Ammon's horn (tissue), 1 donor: ENCODE measurements around the gene ITGB3BP.
A peak's percentile ranks its signal among the peaks of the same experiment; 100 is the strongest.
"Not testable (repeated sequence)": the region's sequence is repeated elsewhere in the genome, so short reads cannot be mapped to it uniquely, and the experiment has no call there.

Experiments
- DNase-seq: peaks from one replicate; pipeline ENCODE4 v3.0.0-alpha.2; 2016; ENCODE audit warnings: low spot score

The ITGB3BP gene, protein sequence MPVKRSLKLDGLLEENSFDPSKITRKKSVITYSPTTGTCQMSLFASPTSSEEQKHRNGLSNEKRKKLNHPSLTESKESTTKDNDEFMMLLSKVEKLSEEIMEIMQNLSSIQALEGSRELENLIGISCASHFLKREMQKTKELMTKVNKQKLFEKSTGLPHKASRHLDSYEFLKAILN

DNA sequence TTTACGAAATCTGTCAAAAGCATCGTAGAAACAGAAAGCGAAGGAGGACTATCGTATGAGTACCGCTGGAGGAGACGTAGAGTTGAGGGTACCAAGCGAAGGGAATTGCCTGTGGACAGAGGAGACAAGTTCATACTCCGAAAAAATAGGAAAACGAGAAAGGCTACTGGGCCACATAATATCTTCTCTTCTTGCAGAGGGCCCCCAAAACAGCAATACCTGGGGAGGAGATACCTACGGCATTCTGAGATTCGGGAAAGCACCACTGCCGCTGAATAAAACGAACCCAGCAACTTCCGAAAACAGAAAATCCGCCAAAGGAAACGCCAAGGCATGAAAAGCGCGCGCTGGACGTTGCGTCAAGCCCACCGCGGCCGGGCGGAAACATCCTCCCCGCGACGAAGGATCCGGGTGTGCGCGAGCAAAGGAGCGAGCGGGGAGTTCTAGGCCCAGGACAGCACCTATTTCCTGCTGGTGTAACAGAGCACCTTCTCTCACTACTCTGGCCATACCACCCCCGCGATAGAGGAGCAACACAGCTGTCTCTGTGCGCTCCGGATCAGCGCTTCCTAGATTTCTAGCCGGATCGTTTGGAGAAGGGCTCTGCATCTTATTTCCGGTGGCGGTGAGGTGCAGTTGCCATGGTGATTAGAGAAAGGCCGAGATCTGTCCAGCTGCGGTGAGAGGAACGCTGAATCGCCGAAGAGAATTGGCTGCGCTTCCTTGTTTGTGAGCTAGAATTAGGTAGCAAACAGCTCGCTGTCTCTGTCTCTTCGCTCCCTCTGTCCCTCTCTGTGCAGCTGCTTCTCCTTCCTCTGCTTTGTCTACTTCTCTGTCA is at the start of gene ITGB3BP, which contains the start of gene EFCAB7:
Gene ITGB3BP (minus strand): TSS at position 335 of the 838 bp plus-strand sequence. CDS start 92 bp downstream, at position 243.
Gene EFCAB7 (plus strand): TSS at position 635 of the 838 bp plus-strand sequence. CDS start 2,048 bp downstream, outside the sequence.
- DNase-seq = peak; percentile 92

DNA sequence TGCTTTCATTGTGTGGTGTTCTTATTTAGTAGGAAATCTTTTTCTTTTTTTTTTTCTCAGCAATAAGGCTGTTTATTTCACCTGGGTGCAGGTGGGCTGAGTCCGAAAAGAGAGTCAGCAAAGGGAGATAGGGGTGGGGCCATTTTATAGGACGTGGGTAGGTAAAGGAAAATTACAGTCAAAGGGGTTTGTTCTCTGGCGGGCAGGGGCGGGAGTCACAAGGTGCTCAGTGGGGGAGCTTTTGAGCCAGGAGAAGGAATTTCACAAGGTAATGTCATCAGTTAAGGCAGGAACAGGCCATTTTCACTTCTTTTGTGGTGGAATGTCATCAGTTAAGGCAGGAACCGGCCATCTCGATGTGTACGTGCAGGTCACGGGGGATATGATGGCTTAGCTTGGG is 49.7 kb upstream of the ITGB3BP start:
- not testable (repeated sequence) for DNase-seq

DNA sequence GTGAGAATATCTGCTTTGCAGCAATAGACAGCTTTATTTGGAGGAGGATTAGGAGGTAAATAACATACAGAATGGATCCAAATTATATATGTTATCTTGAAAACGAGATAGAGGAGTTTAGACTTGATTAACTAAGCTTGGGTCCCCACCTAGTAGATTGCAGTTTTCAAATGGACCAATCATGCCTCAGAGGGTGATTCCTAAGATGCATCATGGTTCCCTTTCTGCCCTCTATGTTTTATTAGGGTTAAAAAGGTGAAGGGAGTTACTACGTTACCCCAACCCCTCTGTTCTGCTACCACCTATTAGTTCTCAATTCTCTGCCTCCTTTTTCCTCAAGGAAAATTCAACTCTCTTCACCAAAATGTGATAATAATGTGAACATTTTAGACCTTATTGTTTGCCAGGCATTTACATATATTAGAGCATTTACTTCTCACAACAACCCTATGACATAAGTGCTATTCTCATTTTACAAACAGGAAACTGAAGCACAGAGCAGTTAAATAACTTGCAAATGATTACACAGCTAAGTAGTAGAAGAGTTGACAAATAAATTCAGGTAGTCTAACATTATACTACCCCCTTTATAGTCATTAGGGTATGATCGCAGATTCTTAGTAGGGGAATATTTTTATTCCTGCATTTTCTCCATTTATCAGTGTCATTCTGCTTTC is 46.8 kb upstream of the ITGB3BP start:
- no peak for DNase-seq

DNA sequence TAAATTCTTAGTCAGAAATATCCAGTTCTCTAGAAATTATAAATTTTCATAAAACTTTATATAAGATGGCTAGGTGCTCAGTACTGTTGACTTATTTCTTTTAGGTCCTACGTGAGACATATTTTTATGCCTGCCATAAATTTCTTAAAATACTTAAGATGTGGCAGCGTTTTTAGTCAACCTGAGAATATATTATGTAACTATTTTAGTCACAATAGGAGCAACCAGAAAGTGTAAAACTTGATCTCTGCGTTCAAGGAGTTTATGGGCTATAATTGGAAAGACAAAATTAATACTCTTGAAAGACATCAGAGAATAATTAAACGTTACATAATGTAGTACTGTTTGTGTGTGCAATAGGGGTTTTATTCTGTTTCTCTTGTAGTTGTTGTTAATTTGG is 46.0 kb upstream of the ITGB3BP start:
- no peak for DNase-seq

DNA sequence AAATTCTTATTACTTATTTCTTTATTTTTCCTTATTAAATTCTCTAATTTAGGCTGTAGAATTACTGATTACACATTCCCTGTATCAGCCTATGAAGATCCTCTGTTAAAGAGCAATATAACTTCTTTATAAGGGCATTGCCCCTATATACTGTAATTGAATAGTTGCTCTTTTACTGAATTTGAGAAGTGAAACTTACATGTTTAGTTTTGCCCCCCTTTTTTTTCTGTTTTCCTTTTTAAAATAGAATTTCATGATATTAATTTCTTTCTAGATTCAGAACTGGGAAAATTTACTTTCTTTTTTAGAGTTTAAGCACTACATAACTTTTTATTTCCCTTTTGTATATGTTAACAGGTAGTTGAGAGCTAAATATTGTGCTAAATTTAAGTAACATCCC is 40.7 kb upstream of the ITGB3BP start:
- DNase-seq = no peak

DNA sequence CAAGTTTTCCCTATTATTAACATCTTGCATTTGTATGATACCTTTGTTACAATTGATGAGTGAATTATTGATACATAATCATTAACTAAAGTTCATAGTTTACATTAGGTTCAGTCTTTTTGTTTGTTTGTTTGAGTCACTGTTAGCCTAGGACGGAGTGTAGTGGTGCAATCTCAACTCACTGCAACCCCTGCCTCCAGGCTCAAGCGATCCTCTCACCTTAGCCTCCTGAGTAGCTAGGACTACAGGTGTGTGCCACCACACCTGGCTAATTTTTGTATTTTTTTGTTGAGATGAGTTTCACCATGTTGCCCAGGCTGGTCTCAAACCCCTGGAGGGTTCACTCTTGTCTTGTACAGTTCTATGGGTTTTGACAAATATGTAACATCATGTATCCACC is 36.3 kb upstream of the ITGB3BP start:
- no peak for DNase-seq

DNA sequence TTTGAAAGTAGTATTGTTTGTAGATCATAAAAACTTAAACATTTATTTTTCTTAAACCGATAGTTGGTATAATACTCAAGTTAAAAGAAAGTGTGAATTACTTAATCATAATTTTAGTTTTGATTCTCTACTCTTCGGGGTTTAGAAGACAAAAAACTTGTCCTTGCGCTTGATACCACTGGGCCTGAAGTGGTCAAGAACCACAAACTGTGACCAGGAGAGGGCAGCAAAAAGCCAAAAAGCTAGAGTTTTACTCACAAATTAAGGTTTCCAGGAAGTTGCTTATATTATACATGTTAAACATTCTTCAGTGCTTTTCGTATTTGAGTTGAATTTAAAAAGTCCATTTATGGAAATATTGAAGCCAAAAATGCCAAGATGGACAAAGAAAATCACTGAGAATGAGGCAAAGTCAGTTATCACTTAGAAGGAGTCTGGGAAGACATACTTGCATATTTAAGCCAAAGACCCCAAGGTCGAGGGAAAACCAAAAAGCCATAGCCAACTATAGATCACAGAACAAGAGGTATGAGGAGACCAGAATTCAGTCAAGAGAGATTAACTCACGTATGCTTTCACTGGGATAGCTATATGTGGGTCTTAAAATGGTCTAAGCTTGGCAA is 34.5 kb upstream of the ITGB3BP start:
- DNase-seq = no peak

DNA sequence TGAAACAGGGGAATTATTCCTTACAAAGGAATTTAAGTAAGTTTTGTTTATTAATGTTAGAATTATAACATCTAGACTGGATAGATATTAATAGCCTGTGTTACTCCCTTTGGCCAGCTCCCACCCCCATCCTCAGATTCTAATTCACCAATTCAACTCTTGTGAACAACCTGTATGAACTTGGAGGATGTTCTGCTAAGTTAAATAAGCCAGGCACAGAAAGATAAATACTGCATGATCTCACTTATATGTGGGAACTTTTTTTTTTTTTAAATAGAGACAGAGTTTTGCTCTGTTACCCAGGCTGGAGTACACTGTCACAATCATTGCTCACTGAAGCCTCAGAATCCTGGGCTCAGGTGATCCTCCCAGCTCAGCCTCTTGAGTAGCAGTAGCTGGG is 32.5 kb upstream of the ITGB3BP start:
- no peak for DNase-seq

DNA sequence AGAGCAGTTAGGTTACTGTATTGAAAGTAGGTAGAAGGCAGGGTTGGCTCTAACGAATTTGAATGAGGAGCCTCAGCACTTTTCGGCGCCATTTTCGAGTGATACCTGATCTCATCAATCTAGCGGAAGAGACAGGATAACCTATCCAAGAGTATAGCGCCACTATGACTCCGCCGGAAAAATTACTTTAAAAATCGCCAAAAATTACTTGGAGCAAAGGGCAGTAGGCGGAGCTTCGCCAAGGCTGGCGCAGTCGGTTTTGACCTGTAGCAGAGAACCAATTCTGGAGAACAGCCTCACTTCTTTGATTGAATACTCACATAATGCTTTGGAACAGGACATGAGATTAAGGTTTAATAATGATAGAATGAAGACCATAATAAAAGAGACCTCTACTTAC is 25.9 kb upstream of the ITGB3BP start:
- DNase-seq = no peak

DNA sequence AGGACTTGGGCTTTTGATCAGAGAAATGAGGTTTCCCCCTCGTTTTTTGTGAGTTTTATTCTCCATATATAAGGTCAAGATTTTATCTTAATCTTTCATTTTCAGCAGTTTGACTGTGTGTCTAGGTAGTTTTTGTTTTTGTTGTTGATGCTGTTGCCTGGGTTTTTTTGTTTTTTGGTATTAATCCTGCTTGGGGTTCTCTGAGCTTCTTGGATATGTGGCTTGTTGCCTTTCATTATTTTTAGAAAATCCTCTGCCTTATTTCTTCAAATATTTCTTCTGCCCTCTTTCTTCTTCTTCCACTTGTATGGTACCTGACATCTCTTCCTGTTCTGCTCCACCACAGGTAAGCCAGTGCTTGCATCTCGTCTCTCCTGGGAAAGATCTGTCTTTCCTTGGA is 25.3 kb upstream of the ITGB3BP start:
- DNase-seq = no peak

DNA sequence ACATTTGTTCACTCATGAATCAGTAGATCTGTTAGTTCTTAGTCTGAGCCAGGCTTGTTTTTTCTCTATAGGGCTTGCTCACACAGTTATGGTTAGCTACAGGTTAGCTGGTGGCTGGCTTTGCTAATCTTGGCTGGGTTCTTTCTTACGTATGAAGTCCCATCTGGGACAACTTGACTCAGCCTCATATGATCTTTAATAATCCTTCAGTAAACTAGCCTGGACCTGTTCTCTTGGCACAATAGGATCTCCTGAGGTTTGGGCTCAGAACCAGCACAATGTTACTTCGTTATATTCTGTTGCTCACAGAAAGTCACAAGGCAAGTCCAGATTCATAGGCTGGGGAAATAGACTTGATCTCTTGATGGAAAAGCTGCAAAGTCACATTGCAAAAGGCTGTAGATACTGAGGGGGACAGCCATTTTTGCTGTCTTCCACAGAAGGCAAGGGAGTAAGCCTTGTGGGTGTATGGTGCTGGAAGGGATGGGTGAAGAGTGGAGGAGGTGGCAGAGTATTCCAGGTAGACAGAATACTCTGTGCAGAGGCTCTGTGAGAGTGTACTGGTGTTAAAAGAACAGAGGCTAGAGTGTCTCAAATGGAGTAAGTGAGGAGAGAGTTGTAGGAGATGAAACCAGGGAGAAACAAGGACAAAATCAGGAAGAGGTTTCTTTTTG is 24.7 kb upstream of the ITGB3BP start:
- DNase-seq = no peak

DNA sequence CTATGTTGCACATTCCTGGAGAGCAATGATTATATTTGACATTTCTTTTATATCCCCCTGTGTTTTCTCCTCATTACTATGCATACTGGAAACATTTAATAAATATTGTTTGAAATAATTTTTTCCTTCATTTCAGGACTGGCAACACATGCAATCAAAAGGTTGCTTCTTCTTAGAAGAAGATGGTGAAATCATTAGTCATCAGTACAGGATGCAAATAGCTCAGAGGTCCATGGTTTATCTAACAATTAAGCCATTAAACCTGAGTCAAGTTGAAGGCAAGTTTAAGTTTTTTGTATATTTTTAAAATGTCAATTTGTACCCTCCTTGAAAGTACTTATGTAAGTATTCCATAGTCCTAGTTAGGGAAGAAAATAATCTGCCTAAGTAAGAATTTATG is 22.8 kb upstream of the ITGB3BP start:
- DNase-seq = no peak

DNA sequence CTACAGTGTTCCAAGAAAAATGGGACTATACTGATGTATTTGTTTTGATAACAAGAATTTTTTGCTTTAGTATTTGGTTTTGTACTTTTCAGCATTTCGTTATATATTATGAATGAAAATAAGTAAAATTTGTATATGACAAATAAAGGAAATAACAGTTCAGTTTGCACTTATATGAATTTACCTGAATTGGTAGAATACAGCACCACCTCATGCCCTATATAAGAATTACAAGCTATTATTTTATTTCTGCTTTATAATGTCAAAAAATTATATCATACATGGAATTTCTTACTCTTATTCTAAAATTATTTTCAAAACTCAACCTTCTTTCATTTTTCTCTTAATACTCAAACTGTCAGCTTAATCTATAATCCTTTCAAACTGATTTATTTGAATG is 14.9 kb upstream of the ITGB3BP start:
- DNase-seq = no peak

DNA sequence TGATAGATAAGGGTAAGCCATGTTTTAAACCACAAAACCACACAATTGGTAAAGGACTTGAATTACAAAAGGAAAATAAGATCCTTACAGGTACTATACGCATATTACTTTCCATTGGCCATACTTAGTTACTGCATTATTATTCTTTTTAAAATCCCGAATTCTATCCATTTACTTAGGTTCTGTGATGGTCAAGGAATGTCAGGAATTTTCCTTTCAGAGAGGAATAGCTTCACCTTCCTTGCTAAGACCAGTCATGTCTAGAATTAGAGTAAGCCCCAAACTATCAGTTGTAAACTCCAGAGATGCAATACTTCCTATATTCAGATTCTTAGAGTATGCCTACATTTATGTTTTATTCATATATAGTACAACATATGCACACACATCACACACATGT is 14.0 kb upstream of the ITGB3BP start:
- DNase-seq = no peak

DNA sequence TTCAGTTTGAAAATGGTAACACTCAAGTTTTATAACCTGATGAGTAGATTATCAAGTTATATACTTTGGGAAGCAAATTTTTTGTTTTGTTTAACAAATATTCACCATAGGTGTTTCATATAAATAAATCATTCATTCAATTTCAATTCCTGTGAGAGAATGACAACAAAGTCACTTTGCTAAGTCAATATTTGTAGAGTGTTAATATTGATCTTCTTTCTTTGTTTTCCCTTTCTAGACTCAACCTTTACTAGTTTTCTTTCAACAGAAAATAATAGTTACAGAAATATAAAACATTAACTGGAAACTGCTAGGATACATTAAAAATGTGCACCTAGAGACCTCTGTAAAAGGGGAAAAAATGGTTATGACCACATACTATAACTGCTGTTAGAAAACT is 11.4 kb upstream of the ITGB3BP start:
- no peak for DNase-seq

DNA sequence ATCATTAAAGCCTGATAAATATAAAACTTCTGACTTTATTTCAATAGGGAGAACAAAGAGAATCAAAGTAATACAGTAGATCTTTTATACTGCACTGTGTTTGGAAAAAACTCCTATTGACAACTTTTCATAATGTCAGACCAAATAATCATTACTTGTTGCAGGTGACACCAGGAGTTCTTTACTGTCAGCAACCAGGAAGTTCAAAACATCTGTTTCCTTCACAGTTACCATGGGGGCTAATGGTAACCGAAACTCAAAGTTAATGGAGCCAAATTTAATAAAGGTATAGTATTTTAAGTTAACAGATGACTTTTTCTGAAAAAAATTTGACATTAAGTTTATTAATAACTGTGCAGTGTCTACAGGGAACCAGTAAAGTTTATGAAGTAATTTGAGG is 10.9 kb upstream of the ITGB3BP start:
- no peak for DNase-seq

DNA sequence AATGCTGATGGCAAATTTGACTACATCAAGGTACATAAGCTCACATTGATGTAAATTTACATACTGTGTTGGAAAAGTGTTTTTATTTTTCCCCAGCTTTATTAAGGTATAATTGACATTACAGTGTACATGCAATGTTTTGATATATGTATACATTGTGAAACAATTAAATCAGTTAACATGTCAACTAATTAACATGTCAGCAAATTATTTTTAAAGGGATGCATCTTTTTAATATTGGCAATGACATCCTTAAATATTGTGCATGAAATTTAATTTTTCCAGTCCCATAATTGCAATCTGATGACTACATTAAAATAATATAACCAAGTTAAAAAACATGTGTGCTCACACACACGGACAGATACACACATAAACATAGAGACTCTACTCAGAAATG is 9.7 kb upstream of the ITGB3BP start:
- DNase-seq = no peak

DNA sequence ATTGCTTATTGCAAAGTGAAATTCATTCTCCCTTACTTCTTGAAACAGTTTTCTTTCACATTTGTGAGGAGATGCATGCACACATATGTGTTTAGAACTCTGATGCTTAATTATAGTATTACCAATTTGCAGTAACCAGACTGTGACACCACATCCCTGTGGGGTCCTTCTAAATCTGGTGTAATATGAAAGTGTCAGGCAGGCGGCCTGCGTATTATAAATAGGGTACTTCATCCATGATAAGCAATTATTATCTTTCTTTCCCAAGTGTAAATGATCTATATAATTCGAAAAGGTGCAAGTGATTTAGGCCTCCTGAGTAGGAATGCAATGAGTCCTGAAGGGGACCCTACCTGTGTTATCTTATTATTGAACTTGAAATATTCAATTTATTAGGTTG is 1.2 kb upstream of the ITGB3BP start:
- no peak for DNase-seq

DNA sequence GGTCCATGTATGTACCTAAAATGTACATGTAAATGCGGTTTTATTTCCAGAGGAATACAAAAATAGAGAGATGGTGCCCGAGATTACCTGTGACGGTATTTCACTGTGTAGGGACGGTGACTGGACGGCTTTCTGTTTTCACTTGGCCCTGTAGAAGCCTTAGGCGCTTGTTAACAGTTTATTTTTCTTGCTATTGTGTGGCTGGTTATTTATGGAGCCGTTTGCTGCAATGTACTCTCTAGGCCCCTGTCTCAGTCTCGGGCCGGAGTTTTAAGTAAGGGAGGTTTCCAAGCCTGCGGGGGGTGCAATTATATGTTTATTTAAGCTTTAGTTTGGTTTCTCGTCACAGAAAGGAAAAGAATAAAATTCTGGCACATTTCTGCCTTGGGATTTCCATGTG is 713 bp upstream of the ITGB3BP start:
- peak; percentile 31 for DNase-seq

DNA sequence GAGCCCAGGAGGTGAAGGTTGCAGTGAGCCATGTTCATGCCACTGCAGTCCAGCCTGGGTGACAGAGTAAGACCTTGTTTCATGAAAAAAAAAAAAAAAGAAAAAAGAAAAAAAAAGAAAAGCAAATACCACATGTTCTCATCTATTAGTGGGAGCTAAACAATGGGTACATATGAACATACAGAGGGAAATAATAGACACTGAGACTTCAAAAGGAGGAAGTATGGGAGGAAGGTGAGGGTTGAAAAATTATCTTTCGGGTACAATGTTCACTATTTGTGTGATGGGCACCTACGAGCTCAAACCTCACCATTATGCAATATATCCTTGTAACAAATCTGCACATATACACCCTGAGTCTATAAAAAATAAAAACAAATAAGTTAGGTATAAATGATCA is 6.4 kb downstream of the ITGB3BP start:
- DNase-seq = no peak

DNA sequence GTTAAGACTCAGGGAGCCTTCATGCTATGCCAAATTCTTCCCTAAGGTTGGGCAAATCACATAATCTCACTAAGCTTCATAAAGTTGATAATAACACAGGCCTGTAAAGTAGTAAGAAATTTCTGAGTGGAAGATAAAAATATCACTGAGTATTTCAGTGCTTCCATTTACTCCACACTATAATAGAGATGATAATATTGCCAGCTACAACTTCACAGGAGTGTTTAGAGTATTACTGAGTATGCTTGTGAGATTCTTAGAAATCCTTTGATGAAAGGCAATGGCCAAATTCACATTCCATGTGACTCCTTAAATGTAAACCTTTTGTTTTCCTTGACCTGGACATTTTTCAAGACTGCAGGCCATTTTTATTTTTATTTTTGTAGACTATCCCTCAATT is 10.4 kb downstream of the ITGB3BP start:
- DNase-seq = no peak

DNA sequence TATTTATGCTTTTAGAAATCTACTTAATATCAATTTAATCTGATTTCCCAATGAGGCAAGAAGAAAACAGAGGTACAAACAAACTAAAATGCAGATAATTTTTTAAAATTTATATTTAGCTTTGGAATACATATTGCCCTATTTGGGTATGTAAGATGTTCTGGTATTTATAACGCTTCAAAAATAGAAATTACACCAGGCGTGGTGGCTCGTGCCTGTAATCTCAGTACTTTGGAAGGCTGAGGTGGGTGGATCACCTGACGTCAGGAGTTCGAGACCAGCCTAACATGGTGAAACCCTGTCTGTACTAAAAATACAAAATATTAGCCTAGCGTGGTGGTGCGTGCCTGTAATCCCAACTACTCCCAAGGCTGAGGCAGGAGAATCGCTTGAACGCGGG is 13.3 kb downstream of the ITGB3BP start:
- DNase-seq = no peak
